Measurements from ENCODE around the gene PEAR1.

PEAR1 gene

GRCh38 chr1:156860113-156860627 is 33.3 kb upstream of the PEAR1 start:
- DNase-seq = no peak

DNA sequence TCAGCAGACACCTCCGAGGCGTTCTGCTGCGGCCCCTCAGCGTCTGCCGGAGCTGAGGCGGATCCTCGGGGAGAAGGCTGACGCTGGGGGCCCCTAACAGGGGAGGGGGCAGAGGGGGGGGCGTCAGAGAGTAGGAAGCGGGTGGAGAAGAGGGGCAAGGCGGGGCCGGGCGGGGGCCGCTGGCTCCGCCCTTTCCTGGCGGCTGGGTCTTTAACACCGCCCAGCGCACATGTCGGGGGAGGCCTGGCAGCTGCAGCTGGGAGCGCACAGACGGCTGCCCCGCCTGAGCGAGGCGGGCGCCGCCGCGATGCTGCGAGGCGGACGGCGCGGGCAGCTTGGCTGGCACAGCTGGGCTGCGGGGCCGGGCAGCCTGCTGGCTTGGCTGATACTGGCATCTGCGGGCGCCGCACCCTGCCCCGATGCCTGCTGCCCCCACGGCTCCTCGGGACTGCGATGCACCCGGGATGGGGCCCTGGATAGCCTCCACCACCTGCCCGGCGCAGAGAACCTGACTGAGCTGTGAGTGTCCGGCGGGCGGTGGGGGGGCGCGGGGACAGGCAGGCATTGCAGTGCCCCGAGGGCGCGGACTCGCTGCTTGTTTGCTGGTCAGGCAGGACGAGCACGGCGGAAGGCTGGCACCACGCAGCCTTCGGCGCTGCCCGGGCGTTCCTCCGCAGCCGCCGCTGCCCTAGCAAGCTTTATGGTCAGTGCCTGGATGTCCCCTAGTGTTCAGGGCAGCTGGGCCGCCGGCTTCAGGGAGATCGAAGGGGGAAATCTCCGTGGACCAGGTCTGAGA is 32.7 kb upstream of the PEAR1 start, which contains the start of gene NTRK1:
Gene NTRK1, plus strand, starts transcription at position 238 of the 796 bp plus-strand sequence. Its CDS starts 70 bp downstream, at position 308.
- peak; percentile 44 for DNase-seq

- no peak for DNase-seq
These were observed 30.9 kb upstream of the PEAR1 start for GRCh38 chr1:156862584-156862983.

DNA sequence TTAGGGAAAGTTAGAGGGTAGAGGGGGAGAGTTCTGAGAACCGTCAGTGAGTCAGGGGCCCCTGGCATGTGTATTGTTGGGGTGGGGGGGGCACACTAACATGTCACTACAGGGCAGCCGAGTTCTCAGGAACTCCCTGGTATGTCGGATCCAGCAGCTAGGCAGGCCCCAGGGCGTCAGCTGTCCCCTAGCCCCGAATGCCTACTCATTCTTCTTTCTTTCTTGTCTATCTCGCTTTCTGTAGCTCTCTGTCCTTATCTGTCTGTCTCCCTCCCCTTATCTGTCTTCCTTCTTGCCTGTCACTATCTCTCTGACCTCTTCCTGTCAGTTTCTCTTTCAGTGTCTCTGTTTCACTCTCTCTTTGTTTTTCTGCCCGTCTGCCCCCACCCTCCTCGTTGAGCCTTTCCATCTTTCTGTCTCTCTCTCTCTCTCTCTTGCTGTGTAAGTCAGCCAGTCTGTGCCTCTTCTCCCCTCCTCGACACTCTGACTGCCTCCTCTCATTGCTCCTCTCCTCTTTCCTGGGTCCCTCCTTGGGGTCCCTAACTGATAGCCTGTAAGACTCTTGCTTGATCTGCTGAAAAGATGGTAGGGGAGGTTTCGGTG is 30.4 kb upstream of the PEAR1 start:
- DNase-seq = no peak

DNA sequence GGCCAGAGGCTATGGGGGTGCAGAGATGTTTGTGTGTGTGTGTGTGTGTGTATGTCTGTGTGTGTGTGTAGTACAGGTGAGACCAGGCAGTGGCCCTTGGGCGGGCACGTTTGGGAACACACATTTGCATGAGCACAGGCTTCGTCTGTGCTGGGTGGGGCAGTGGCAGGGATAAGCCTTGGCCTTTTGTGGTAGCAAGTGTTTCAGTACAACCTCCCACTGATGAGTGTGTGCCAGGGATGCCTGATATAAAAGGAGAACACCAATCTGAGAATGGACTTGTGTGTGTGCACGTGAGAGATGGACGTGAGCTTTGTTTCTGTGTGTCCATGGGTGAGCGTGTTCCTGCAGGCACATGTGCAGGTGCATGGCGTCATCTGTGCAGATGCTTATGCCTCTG is 29.9 kb upstream of the PEAR1 start:
- no peak for DNase-seq

- no peak for DNase-seq
These were observed 28.7 kb upstream of the PEAR1 start for GRCh38 chr1:156864796-156865195.

DNA sequence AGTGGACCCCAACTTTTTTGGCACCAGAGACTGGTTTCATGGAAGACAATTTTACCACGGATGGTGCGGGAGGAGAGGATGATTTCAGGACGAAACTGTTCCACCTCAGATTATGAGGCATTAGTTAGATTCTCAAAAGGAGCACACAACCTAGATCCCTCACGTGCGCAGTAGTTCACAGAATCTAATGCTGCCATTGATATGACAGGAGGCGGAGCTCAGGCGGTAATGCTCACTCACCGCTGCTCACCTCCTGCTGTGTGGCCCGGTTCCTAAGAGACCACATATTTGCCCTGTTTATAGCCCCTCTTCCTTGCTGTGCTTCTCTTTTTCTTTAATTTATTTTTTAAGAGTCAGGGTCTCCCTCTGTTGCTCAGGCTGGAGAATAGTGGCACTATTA is 28.3 kb upstream of the PEAR1 start:
- no peak for DNase-seq

DNA sequence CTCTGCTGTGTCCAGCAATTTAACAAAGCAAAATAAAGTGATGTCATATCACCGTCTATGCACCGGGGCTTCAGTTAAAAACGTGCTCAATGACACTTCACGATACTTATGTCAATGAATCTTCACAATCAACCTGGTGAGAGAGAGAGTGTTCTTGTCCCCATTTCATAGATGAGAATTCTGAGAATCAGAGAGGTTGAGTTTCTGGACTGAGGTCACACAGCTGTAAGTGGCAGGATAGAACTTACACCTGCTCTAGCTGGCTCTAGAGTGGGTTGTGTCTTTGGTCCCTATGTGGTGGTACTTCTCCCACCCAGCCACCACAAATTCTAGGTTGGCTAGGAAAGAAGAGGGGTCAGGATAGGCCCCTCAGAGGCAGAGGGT is 27.7 kb upstream of the PEAR1 start:
- DNase-seq = no peak

DNA sequence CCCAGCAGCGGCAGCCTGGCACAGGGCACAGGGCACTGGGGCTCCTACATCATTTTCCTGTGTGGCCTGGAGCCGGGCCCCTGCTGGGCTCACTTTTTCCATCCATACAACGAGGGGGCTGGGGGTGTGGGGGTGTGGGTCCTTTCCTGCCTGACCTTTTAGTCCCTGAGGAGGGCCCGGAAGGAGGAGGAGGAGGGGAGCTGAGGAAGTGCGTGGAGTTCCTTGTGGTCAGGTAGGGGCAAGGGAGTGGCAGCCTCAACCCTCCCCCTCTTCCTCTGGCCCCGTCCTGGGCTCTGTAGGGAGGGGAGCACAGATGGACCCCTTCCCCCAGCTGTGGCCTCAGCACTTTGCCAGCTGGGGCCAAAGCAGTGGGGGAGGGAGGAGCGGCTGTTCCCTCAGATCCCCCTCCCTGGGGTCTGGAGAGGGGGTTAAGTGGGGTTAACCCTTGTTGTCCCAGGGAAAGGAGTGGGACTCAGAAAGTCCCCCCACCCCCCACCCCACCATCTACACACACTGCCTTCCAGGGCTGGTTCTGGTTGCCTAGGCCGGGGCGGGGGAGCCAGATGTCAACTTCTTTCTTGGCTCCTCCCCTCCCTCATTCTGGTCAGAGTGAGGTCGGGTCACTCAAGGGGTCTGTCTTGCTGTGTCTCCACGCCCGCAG is 27.1 kb upstream of the PEAR1 start:
- DNase-seq = no peak

GRCh38 chr1:156868341-156868740 is 25.2 kb upstream of the PEAR1 start:
- no peak for DNase-seq

GRCh38 chr1:156869455-156869854 is 24.1 kb upstream of the PEAR1 start:
- DNase-seq = no peak

DNA sequence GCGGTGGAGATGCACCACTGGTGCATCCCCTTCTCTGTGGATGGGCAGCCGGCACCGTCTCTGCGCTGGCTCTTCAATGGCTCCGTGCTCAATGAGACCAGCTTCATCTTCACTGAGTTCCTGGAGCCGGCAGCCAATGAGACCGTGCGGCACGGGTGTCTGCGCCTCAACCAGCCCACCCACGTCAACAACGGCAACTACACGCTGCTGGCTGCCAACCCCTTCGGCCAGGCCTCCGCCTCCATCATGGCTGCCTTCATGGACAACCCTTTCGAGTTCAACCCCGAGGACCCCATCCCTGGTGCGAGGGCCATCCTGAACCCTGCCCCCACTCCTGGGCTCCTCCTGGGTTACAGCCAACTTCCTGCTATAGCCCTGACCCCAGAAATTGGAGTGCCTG is 19.9 kb upstream of the PEAR1 start:
- DNase-seq = no peak

DNA sequence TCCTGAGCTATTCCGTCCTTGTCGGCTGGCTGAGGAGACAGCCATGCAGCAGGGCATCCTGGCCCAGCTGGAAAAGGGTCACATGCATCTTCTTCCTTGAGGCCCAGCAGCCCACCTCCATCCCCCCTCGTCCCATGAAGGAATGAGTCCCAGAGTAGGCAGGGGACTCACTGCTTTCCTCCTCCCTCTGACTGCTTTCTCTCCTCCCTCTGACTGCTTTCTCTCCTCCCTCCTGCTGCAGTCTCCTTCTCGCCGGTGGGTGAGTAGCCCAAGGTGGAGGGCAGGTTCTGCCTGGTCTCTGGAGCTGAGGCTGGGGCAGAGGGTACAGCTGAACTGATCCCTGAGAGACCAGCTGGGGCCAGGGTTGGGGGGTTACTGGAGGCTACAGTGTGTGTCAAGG is 19.4 kb upstream of the PEAR1 start:
- no peak for DNase-seq

DNA sequence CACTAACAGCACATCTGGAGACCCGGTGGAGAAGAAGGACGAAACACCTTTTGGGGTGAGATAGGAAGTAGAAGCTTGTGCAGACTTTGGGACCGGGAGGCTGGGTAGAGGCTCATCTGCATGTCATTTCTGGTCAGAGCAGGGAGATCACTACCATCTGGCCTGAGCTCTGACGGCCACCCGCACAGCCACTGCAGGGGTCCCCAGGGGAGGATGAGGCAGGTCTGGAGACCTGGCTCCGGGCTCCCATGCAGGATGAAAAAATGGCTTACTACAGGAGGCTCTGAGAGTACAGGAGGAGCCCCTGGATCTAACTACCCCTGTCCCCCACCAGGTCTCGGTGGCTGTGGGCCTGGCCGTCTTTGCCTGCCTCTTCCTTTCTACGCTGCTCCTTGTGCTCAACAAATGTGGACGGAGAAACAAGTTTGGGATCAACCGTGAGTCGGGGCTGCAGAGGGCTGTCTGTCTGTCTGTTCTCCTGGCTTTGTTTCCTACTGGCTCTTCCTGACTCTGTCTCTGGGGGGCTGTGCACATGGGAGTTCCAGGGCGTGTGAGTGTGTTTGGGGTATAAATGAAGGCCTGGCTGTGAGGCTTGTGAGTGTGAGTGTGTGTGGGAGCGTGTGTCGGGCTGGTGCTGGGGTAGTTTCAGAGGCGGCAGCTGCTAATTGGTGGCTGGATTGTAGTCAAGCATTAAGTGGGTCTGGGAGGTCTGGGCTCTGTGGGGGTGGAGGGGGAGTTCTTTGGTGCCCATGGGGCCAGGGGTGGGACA is 18.8 kb upstream of the PEAR1 start:
- no peak for DNase-seq

- no peak for DNase-seq
These were observed 18.2 kb upstream of the PEAR1 start for GRCh38 chr1:156875341-156875615.

GRCh38 chr1:156876281-156876680 is 17.2 kb upstream of the PEAR1 start:
- DNase-seq = no peak

DNA sequence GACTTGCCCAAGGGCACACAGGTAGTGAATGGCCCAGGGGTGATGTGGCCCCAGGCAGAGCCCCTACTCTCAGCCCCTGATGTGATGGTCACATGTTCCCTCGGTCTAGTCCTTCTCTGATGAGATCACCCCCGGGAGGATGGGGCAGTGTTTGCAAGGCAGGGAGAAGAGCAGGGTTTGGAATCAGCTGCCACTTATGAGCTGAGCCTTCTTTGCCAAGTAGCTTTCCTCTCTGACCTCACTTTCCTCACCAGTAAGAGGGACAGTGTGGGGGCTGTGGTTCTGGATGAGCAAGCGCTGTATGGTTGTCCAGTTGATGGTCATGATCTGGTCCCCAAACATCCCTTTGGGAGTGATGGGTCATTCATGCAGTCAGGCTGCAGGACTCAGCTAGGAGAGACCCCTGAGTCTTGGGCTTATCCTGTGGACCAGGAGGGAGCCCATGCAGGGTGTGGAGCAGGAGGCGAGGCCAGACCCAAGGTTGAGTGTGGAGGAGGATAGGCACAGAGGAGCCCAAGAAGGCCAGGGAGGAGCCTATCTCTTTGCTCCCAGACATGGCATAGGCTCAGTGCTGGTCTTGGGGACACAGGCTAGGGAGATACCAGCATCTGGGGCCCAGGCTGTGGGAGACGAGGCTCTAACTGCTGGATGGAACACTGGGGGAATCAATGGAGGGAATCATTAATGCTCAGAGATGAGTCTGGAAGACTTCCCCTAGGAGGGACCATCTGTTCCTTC is 15.9 kb upstream of the PEAR1 start:
- no peak for DNase-seq

DNA sequence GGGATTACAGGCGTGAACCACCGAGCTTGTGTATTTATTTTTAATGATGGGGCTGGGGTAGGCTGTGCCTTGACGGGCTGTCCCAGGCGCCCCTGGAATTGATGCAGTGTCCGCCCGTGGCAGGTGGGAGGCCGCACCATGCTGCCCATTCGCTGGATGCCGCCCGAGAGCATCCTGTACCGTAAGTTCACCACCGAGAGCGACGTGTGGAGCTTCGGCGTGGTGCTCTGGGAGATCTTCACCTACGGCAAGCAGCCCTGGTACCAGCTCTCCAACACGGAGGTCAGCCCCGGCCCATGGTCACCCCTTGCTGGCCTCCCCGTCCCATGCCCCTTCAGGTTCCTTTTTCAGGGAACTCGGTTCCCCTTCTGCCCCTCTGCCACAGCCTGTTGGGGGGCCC is 13.6 kb upstream of the PEAR1 start:
- DNase-seq = no peak

- no peak for DNase-seq
These were observed 13.0 kb upstream of the PEAR1 start for GRCh38 chr1:156880473-156880872.

DNA sequence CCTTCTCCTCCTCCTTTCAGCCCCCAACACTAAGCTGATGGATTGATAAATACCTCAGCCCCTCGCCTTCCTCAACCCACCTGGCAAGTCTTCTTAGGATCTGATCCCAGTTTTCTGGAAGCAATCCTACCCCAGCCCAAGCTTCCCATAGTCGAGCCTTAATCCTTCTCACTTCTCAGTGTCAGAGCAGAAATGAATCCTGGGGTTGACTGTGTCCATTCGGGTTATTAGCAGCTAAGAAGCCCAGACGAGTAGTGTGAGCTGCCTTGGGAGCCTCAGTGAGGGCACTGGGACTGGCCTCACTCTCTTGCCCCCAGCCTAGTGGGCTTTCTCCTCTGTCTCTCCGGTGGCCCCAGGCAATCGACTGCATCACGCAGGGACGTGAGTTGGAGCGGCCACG is 12.4 kb upstream of the PEAR1 start:
- no peak for DNase-seq

DNA sequence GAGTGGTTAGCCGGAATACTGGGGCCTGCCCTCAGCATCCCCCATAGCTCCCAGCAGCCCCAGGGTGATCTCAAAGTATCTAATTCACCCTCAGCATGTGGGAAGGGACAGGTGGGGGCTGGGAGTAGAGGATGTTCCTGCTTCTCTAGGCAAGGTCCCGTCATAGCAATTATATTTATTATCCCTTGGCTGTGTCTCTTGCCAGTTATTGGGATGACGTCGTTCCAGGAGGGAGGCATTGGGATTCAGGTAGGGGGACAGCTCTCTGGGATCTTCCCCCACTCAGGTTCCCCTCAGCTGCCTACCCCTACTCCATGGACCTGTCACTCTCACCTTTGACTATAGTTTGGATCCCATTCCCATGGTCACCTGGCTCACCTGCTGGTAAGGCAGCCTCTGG is 11.9 kb upstream of the PEAR1 start:
- no peak for DNase-seq

DNA sequence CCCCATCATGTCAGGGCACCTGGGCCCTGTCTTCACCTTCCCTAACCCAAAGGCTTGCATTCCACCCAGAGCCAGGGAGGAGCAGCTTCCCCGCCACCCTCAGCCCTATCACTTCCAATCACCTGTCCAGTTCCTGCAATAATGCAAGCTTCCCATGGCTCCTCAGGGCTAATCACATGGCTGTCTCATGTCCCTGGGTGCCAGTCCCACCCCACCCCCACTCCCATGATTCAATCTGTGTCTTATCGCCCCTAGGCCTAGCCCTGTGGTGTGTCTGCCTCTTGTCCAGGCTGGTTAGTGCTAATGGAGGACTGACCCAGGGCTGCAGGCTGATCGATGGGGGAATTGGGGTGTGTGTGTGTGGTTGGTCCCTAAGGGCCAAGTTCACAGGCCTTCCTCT is 11.0 kb upstream of the PEAR1 start:
- DNase-seq = no peak

- no peak for DNase-seq
These were observed 9.6 kb upstream of the PEAR1 start for GRCh38 chr1:156883919-156884318.
